ENCODE measurements around the gene ARR3.
"Not testable (repeated sequence)": the region's sequence is repeated elsewhere in the genome, so short reads cannot be mapped to it uniquely, and the experiment has no call there.

Gene ARR3

DNA sequence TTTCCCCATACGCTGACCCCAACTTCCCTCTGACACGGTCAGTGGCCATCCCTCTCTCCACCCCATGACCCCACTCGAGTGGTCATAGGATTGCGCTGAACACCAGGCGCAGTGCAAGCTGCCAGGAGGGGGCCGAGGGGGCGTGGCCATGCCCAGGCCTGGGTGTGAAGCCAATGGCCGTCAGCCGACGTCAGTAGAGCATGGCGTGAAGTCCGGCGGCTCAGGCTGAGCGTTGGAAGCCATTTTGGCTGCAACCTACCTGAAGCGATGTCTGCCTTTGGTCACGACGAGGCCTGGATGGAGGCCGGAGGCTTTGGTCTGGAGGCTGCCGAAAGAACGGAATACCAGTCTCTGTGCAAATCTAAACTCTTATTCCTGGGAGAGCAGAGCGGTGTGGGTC, 13.8 kb downstream of the ARR3 start, which contains the start of gene RAB41:
Gene RAB41, plus strand, starts transcription at position 222 of the 400 bp plus-strand sequence. Its CDS starts 46 bp downstream, at position 268.
- DNase-seq: no peak

DNA sequence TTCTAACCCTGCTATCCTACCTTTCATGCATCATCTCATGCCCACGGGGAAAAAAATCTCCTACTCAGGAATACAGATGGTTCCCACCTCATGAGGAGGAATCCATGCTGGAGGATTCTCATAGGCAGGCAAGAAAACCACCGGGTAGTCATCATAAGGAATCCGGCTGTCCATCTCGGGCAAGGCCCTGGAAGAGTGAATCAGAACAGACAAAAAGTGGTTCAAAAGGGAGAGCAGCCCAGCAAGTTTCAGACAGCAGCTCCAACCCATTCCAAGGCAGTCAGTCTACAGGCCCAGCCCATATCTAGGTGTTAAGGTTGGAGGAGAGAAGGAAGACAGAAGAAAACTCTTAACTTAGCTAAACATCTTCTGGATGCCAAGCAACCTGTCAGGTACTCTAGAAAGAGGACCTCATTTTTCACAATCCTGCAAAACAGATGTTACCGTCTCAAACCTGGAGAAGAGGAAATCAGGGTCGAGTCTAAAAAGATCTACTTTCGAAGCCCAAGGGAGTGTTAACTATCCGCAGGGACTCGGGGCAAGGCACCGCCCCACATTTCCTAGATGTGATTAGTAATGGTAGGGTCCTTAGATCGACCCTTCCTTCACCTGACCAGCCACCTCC, 21.1 kb downstream of the ARR3 start:
- DNase-seq: no peak

DNA sequence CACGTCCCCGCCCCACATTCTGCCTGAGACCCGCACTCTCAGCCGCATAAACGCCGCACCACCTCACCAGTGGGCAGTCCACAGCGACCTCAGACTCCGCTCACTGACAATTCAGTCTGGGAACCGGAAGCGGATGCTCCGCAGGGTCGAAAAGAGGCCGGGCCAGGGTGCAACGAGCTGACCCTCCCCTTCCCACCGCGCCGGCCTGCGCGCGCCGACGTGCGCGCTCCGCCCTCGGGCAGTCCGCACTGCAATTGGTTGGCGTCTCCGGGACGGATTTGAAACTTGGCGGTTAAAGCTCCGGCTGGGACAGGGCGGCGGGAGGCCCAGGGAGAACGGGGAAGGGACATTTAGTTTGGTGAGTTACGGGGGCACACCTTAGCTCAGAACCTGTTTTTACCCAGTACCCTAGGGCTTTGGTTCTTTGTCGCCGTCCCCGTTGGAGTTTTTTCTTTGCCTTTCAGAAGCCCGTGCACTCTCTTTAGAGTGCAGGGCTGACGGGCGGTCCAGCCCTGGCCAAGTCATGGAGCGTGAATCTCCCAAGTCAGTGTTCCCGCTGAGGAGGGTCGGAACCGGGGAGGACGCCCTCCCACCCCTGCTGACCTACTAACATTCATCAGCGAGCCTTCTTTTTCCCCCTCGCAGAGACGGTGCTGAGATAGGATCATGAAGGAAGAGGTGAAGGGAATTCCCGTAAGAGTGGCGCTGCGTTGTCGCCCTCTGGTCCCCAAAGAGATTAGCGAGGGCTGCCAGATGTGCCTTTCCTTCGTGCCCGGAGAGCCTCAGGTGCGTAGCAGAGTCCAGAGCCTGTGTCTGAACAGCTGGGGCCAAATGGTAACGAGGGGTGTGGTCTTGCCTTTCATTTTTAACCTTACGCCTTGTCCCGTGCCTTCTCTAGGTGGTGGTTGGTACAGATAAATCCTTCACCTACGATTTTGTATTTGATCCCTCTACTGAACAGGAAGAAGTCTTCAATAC, 21.9 kb downstream of the ARR3 start, which contains the start of the genes KIF4A and PDZD11:
Gene KIF4A, plus strand, starts transcription at position 312 of the 978 bp plus-strand sequence. Its CDS starts 355 bp downstream, at position 667.
Gene PDZD11, minus strand, starts transcription at position 135 of the 978 bp plus-strand sequence. CDS start 586 bp downstream, outside the sequence.
- DNase-seq: peak; percentile 86

DNA sequence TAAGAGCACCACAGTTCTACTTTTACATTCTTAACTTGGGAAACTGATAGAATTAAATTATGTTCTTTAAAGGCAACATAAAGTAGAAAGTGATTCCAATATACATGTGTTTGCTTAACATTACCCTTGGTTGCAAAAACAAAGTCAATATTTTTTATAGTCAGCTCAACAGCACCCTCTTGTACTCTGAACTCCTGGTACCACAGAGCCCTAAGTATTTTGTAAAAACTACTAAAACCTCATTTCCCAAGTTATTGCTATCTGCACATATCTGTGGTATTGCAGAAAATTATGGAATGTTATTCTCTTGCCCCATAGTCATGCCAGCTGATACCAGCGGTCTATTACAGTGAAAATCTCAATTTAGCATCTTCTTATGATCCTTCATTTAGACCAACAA, 24.7 kb downstream of the ARR3 start:
- no peak for DNase-seq

DNA sequence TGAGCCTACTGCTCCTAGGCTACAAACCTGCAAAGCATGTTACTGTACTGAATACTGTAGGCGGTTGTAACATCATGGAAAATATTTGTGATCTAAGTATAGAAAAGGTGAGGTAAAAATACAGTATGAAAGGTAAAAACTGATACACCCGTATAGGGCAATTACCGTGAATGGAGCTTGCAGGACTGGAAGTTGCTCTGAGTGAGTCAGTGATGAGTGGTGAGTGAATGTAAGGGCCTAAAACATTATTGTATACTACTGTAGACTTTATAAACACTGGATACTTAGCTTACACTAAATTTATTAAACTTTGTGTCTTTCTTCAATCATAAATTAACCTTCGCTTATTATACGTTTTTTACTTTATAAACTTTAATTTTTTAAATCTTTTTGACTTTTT, 25.5 kb downstream of the ARR3 start:
- DNase-seq: no peak

DNA sequence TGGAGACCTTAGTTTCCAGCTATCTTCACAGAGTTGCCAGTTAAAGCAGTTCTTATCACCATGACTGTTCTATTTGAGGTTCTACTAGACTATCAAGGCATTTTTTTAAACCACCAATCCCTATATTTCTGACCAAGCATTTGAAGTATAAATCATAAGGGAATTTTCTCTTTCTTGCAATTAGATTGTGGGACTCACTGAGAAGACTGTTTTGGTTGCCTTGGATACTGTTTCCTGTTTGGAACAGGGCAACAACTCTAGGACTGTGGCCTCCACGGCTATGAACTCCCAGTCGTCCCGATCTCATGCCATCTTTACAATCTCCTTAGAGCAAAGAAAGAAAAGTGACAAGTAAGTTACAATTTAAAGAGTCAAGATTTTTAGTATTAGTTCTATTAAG, 33.6 kb downstream of the ARR3 start:
- DNase-seq: no peak

DNA sequence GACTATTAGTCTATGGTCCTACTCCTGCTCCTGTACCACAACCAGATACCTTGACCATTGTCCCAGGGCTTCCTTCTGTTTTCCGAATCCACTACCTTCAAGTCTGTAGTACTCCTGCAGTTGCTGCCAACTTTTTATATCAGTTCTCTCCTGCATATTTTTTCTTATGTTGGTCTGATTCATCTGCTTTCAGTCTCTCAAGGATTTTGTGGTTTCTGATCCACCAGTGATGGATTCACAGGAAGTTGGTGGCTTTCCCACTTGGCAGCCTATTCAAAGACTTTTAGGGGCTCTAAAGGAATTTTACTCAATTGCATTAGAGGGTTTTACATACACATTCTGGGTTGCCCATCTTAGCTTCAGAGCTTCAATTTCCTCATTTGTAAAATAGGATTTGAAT, 45.4 kb downstream of the ARR3 start:
- DNase-seq: no peak

DNA sequence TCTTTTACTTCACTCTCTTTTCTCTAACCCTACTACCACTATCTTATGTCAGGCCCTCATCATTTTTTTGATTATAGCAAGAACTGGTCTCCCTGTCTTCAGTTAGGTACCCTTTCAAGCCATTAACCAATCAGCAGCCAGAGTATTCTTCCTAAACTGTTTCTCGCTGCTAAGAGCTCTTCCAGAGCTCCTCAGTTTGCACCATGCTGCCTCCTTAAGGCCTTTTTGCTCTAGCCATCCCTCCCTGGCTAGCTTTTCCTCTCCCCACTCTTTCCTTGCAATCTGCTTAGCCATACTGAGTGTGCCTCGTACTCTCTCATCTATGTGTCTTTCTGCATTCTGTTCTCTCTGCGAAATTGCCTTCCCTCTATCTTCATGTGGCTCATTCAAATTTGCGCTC, 54.6 kb downstream of the ARR3 start:
- no peak for DNase-seq

DNA sequence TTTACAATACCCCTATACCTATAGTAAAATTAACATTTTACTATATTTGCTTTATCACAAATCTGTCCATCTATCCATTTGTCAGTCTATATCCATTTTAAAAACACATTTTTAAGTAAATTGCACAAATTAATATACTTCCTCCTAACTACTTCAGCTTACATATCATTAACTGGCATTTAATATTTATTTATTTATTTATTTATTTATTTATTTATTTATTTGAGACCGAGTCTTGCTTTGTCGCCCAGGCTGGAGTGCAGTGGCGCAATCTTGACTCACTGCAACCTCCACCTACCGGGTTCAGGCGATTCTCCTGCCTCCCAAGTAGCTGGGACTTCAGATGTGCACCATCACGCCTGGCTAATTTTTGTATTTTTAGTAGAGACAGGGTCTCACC, 55.5 kb downstream of the ARR3 start:
- not testable (repeated sequence) for DNase-seq

DNA sequence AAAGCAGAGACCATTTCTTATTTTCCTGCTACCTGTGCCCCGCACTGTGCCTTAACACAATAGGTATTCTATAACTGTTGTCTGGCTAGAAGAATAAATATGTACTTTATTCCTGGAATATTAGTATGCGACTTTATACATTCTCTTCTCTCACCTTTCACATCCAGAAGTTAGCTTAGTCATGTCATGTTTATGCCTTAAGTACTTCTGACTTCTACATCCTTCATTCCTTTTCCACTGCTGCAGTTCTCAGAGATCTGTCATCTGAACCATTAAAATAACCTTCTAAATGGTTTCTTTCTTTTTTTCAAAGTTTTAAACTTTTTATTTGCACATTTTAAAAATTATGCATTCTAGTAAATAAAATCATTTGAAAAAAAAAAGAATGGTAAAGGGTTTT, 56.2 kb downstream of the ARR3 start:
- no peak for DNase-seq

DNA sequence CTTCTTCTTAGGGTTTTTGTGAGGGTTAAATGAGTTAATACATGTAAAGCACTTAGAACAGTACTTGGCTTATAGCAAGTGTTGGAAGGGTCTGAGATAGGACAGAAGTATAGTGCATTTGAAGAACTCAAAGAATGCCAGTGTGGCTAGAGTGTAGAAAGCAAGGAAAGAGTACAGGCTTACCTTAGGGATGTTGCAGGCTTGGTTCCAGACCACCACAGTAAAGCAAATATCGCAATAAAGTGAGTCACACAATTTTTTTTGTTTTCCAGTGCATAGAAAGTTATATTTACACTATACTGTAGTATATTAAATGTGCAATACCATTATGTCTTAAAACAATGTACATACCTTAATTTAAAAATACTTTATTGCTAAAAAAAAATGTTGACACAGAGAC, 63.0 kb downstream of the ARR3 start:
- no peak for DNase-seq
